Heart right ventricle (tissue), 16 donors: Measurements from ENCODE around the gene FZR1. TPM values are rescaled to one million over a fixed set of nuclear protein-coding genes. Genes with fewer than 3 reads are reported as not detected.

Source experiments
- ATAC-seq, 8 donors: fragments of 200-7000 bp; cut with Tn5 transposase; one replicate each; pipeline ENCODE4 v1.9.1; 2020; ENCODE audit warnings: mild to moderate bottlenecking in 8 of 8, moderate library complexity in 8 of 8, moderate number of reproducible peaks in 1 of 8
- DNase-seq, 2 donors: peaks; one replicate each; pipeline ENCODE4 v3.0.0-alpha.2; 2020
- H3K27ac ChIP-seq, 10 donors: fragments of 200-600 bp; sonication (generic) in 2 of 10; one replicate each; pipeline versions ENCODE4 v1.5.0 to v1.8.0; 2020 to 2022; ENCODE audit warnings: mild to moderate bottlenecking in 3 of 10
- H3K27me3 ChIP-seq, 7 donors: fragments of 200-600 bp; one replicate each; pipeline ENCODE4 v1.8.0; 2021 to 2022; ENCODE audit warnings: mild to moderate bottlenecking in 2 of 7
- H3K36me3 ChIP-seq, 9 donors: fragments of 200-600 bp; sonication (generic) in 1 of 9; one replicate each; pipeline versions ENCODE4 v1.5.0 to v1.8.0; 2020 to 2022; ENCODE audit warnings: mild to moderate bottlenecking in 2 of 9
- H3K4me1 ChIP-seq, 9 donors: fragments of 200-600 bp; sonication (generic) in 1 of 9; one replicate each; pipeline versions ENCODE4 v1.5.0 to v1.8.0; 2020 to 2022; ENCODE audit warnings: mild to moderate bottlenecking in 4 of 9
- H3K4me3 ChIP-seq, 10 donors: fragments of 200-600 bp; sonication (generic) in 2 of 10; one replicate each; pipeline versions ENCODE4 v1.5.0 to v1.8.0; 2020 to 2022; ENCODE audit warnings: mild to moderate bottlenecking in 7 of 10, moderate library complexity in 2 of 10
- H3K9me3 ChIP-seq, 11 donors: fragments of 200-600 bp in 10 of 11; sonication (generic) in 2 of 11; one replicate each; pipeline versions ENCODE4 v1.5.0 to v1.8.0; 2013 to 2022; ENCODE audit warnings: mild to moderate bottlenecking in 2 of 11, control low read depth in 1 of 11, moderate library complexity in 1 of 11
- CTCF ChIP-seq, 9 donors: fragments of 200-600 bp; sonication (generic) in 2 of 9; IDR thresholded peaks; one replicate each; pipeline versions ENCODE4 v1.5.0 to v1.8.0; 2021 to 2022; ENCODE audit warnings: antibody characterized with exemption in 9 of 9, mild to moderate bottlenecking in 5 of 9, moderate library complexity in 1 of 9
- WGBS, 2 donors: extraction: QIAGEN DNeasy Blood & Tissue Kit; methylation state at CpG; one replicate each; pipeline ENCODE4 v1.1.7; 2013; ENCODE audit warnings: inconsistent platforms in 1 of 2; 5-methylcytosine and 5-hydroxymethylcytosine counted together
- intact Hi-C, 10 donors: fragments of 100-400 bp; cut with DNase I; formaldehyde crosslinking; loops; one replicate each; pipeline versions ENCODE4 v1.11.1 to v1.14.2; 2022
- polyA plus RNA-seq, 2 donors: library from polyadenylated mRNA; stranded (reverse); fragments of 200-250 nt; gene quantifications; one replicate each; pipeline ENCODE4 v1.2.3, GENCODE V29; 2013
- total RNA-seq, 10 donors: library from RNA; stranded (reverse); fragmentation: NEBNext Ultra II Directional in 3 of 10; extraction: Animal tissue kit (Norgen Biotek cat#: 25700) in 3 of 10; gene quantifications; one replicate each; pipeline versions ENCODE4 v1.2.1 to v1.2.4, GENCODE V29; 2021 to 2023
- donor health status: Arrhythmogenic right ventricular cardiomyopathy.
- donor health status: ischemic (EF 13 %, LVEDD 7.1; RV severe dilation, severe dysfunction).
- donor health status: healthy with polysubstance abuse.
- donor health status: DM: no; HTN: yes; CAD: no.
- donor health status: DM: no; HTN: no; CAD: no.
- donor health status: ischemic (EF 25% LVEDD 6.9; RV normal size, moderate dysfunction).
- donor health status: ischemic (EF 25% LVEDD 5.7; RV mildly dilated, moderate dysfunction).
- donor health status: healthy.
- donor health status: DM: yes; HTN: yes; CAD: no.
- donor health status: Ischemic cardiomyopathy.
- donor health status: ischemic (EF 35%, LVEDD 5.7; RV mildly dilated, moderate dysfunction).
- donor health status: nonischemic (EF 11% LVEDD 7.7; RV severe dilation, severe dysfunction).
- donor health status: DM: yes; HTN: yes; CAD: no.
- donor health status: PGD.
- donor health status: ischemic (EF 29% LVEDD 5.4; RV normal size, mild dysfunction).
- donor health status: nonischemic (EF 23%, LVEDD 6.1; RV moderate dilation, normal function).

The FZR1 gene
- total and polyA plus RNA-seq, 12 donors = 13.5 to 30.8 (median 24.7) TPM

GRCh38 chr19:3481241-3482090 lies 24.6 kb upstream of the FZR1 start:
- no peak overlapping the region for H3K27ac ChIP-seq
- peaks cover 15 to 63% (median 46%) of the 10 kb centered on the region in 7 donors for H3K27me3 ChIP-seq
- no peak for ATAC-seq
- WGBS, 2 donors = 42 to 43% methylated on average over 38 of the region's 38 CpGs
- intact Hi-C loops = no loop called here
- H3K9me3 ChIP-seq = no peaks in the 10 kb centered on the region
- no peaks in the 10 kb centered on the region for H3K36me3 ChIP-seq
- H3K4me3 ChIP-seq = no peak overlapping the region
- H3K4me1 ChIP-seq = peaks cover 0 to 3% (median 0%) of the 10 kb centered on the region in 9 donors
- TF ChIP-seq CTCF (IDR thresholded peaks at IDR 0.05) = no peak
- no peak for DNase-seq

- Histone ChIP-seq H3K9me3 (no peaks in the 10 kb centered on the region), H3K27ac (no peak overlapping the region), H3K4me1 (peaks cover 0 to 3% (median 0%) of the 10 kb centered on the region in 9 donors), H3K36me3 (no peaks in the 10 kb centered on the region), H3K4me3 (no peak overlapping the region), H3K27me3 (peaks cover 15 to 63% (median 46%) of the 10 kb centered on the region in 7 donors)
- WGBS, 2 donors = 57 to 59% methylated on average over 46 to 49 of the region's 49 CpGs
- DNase-seq (no peak), ATAC-seq (peak in 1 of 8 donors; percentile 15)
- intact Hi-C loops = no loop called here
- no peak for TF ChIP-seq CTCF (IDR thresholded peaks at IDR 0.05)
These were observed 23.4 kb upstream of the FZR1 start for GRCh38 chr19:3482507-3483225.

GRCh38 chr19:3483226-3483628 lies 22.9 kb upstream of the FZR1 start, which contains the start of gene SMIM44:
TSS of gene SMIM44 (minus strand) at chr19:3483441. CDS start at chr19:3483403, 38 bp downstream.
- H3K4me3 ChIP-seq = no peak within 1 kb of the TSS
- intact Hi-C loops = no loop called here
- no peaks in the 10 kb centered on the region for H3K9me3 ChIP-seq
- 74 to 75% methylated on average over 33 of the region's 33 CpGs for WGBS, 2 donors
- no peaks in the 10 kb centered on the region for H3K36me3 ChIP-seq
- H3K27ac ChIP-seq = no peak within 1 kb of the TSS
- no peak for TF ChIP-seq CTCF (IDR thresholded peaks at IDR 0.05)
- no peak for DNase-seq
- ATAC-seq = no peak
- H3K4me1 ChIP-seq = peaks cover 0 to 3% (median 0%) of the 10 kb centered on the region in 9 donors
- peaks cover 15 to 63% (median 46%) of the 10 kb centered on the region in 7 donors for H3K27me3 ChIP-seq

- TF ChIP-seq CTCF (IDR thresholded peaks at IDR 0.05) = no peak
- no peaks in the 10 kb centered on the region for H3K27me3 ChIP-seq
- intact Hi-C loops = no loop called here
- H3K4me3 ChIP-seq = no peak overlapping the region
- no peak overlapping the region for H3K27ac ChIP-seq
- no peaks in the 10 kb centered on the region for H3K9me3 ChIP-seq
- ATAC-seq = peak in 2 of 8 donors; percentile 11 to 32
- H3K36me3 ChIP-seq = peaks cover 0 to 72% (median 27%) of the 10 kb centered on the region in 9 donors
- no peak for DNase-seq
- WGBS, 2 donors = 95% methylated on average over 55 of the region's 55 CpGs
- no peaks in the 10 kb centered on the region for H3K4me1 ChIP-seq
These were observed 14.6 kb upstream of the FZR1 start for GRCh38 chr19:3491396-3492119.
